Stimulated activated CD4-positive, alpha-beta T cell treated with anti-CD3 and anti-CD28 coated beads, Interleukin-1b, Interleukin-23, amount 100 ng/mL, for 48 hours (primary cell): ENCODE measurements around the gene PRM3.

ENCODE experiments used
- DNase-seq: peaks from one replicate; pipeline ENCODE4 v3.0.0-alpha.2; 2020

Gene PRM3

DNA sequence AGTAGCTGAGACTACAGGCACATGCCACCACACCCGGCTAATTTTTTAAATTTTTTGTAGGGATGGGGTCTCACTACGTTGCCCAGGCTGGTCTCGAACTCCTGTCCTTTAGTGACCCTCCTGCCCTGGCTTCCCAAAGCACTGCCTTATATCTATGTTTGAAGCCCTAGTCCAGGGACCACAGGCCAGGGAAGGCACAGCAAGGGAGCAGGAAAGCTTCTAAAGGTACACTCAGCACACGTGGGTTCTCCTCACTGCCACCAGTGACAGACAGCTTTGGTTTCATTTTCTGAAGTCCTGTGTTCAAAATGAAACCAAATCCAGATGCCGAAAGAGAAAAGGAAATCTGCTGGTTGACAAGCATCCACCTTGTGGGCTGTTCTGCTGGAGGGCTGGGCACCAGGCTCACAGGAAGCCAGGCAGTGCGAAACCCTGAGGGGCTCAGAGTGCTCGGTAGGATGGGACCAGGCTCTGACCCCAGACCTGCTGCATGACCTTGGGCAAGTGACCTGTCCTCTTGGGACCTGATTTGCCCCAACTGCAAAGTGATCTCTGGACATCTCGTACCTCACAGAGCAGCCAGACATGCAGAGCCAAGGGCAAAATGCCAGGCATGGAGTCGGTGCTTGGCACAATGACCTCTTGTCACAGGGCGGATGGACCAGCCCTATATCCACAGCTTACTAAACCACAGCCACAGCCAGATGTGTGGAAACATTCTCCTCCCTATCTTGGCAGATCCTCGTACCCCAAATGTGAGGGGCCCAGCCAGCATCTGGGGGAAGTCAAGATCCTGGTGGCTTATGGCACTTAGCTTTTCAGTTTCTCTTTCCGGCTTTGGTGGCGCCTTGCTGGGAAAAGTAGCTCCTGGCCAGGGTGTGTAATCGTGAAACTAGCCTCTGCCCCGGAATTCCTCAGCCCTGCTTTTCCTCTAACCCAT, 14.6 kb downstream of the PRM3 start:
- DNase-seq = no peak

DNA sequence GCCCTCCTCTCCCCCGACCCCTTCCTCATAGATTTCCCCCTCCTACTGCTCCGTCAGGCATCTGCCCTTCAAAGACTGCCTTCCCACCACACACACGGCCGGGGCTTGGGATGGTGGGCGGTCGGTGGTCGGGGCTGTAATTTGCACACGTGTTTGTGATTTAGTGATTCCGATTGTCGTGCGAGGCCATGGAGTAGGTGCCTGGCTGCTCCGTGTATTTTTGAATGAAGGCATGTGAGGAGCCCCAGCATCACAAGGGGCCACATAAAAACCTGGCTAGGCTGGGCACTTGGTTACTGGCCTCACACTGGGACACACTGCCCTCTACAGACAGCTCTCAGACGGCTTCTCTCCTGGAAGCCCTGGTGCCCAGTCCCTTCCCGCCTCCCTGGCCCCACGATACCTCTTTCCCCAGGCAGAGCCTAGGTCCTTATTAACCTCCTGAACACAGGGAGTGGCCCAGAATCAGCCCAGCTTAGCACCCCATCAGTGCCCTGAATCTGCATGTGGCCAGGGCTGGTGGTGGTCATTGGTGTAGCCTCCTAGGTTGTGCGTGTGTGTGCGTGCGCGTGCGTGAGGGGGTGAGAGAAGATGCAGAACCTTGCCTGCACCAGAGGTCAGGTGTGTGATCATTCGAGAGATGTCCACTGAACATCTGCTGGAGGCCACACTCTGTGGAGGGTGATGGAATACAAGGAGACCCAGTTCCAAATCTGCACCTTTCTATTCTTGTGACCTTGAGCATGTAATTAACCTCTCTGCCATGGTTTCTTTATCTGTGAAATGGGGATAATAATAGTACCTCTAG, 16.1 kb downstream of the PRM3 start:
- peak; percentile 65 for DNase-seq

DNA sequence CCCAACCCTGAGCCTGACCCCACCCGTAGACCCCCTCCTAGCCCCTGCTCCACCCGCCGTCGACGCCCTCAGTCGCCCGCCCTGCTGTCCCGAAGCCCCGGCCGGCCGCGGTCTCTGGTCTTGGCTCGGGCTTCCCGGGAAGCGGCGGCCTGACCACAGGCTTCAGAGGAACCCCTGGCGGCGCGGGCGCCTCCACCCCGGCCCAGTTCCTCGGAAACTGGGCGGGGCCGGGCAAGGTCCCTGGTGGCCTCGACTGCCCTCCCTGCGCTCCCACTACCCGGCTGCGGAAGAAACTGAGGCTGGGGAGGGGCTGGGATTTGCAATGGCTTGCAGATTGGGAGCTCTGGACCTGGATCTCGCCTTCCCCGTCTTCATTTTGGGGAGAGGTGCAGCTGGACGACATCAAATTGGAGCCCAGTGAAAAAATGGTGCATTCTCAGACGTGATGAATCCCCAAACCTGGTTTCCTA, 16.7 kb downstream of the PRM3 start:
- DNase-seq = peak; percentile 61

DNA sequence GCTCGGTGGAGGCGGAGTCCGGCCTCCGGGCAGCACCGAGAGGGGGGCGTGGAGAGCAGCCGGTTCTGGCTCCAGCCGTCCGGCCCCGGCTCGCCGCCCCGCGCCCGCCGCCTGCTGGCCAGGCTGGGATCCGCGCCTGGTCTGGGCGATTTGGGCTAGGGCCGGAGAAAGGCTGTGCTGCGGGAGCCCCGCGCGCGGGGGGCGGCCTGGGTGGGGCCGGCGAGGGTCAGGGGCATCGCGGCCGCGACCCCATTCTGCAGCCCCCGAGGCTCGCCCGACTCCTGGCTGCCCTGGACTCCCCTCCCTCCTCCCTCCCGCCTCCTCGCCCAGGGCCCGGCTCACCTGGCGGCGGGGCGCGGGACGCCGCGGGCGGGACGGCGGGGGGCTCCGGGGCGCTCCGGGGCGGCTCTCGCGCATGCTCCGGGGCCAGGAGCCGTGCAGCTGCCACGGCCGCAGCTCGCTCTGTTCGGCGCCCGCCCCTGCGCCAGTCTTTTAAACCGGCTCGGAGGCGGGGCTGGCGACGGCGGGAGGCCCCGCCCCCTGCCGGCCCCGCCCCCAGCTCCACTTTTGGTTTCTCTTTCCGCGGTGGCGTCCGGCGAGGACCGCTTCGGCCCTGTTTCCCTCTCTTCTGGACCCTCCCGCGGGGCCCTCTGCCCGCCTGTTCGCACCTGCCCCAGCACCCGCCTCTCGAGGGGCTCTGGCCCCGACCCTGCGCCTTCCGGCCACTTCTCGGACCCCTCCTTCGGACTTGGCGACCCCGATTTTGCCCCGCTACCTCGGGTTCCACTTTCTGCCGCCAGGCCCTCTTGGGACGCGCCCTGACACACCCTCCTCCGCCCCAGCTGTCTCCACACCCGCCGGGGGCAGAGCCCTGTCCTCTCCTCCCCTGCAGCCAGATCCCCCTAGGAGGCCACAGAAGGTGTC, 17.4 kb downstream of the PRM3 start, which contains the start of gene SOCS1:
SOCS1 (minus strand) TSS at position 468 of the 924 bp plus-strand sequence. CDS start 726 bp downstream, outside the sequence.
- DNase-seq = peak; percentile 88

- DNase-seq = peak; percentile 62
Measured at GRCh38 chr16:11254913-11255736, 18.3 kb downstream of the PRM3 start.

DNA sequence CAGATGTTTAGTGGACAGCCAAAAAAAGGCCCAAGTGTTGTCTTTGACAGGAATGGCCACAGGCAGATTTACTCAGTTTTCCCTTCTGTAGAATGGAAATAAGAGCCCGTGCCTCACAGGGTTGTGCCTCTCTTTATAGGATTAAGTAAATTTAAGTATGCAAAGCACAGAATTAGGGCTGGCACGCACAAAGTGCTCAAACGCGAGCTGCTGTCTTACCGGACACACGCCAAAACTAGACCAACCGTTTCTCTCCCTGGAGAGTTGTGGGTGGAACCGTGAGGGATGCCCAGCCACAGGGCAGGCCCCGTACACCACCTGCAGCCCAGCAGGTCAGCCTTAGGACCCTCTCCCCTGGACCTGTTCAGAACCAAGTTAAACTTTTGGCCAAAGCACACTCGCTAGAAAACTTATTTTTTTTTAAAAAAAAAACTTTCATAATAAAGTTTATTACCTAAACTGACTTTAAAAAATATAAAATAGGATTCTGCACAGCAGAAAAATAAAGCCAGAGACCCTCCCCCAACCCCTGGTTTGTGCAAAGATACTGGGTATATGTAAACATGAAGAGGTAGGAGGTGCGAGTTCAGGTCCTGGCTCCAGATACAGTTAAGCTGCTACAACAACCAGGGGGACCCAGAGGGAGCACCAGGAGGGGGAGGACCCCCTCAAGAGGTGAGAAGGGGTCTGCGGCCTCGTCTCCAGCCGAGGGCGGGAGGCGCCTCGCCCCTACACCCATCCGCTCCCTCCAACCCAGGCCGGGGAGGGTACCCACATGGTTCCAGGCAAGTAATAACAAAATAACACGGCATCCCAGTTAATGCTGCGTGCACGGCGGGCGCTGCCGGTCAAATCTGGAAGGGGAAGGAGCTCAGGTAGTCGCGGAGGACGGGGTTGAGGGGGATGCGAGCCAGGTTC, 19.2 kb downstream of the PRM3 start:
- DNase-seq = no peak

GRCh38 chr16:11253009-11253994, 20.1 kb downstream of the PRM3 start:
- peak; percentile 56 for DNase-seq

- peak; percentile 59 for DNase-seq
Measured at GRCh38 chr16:11252482-11252931, 20.9 kb downstream of the PRM3 start.

DNA sequence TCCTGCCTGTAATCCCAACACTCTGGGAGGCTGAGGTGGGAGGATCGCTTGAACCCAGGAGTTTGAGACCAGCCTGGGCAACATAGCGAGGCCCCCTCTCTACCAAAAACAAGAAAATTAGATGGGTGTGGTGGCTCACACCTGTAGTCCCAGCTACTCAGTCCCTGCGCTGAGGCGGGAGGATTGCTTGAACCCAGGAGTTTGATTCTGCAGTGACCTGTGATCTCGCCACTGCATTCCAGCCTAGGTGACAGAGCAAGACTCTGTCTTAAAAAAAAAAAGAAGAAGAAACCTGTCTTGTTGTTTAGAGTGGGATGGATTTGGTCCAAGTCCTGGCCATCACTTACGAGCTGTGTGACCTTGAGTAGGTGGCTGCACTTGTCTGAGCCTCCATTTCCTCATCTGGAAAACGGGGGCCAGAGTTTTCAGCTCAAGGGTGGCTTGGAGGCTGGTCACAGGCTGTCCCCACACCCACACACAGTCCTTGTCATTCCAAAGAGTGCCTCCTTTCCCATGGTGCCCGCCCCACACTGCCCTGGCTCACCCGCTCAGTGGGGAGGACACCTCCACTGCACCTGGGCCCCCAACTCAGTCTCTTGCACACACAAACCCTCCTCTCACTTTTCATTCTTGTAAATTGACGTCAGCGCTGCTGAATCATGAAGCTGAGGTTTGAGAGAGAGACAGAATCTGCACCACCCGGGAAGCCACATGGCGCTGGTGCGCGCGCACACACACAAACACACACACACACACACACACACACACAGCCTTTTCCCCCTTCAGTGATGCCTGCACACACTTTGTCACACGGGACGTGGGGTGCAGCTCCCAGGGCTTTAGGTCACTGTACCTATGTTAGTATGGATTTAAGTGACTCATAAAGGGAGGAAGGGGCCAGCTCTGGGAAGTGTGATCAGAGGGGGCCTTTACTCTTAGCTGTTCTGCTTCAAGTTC, 21.6 kb downstream of the PRM3 start:
- DNase-seq = peak; percentile 90

GRCh38 chr16:11250786-11251524, 22.5 kb downstream of the PRM3 start:
- DNase-seq = no peak

- DNase-seq = no peak
Measured at GRCh38 chr16:11250091-11250785, 23.2 kb downstream of the PRM3 start.

- DNase-seq = no peak
Measured at GRCh38 chr16:11249233-11250061, 24.0 kb downstream of the PRM3 start.

GRCh38 chr16:11248133-11248532, 25.3 kb downstream of the PRM3 start:
- DNase-seq = peak; percentile 69

GRCh38 chr16:11245988-11246387, 27.4 kb downstream of the PRM3 start:
- DNase-seq = no peak

GRCh38 chr16:11245222-11245737, 28.1 kb downstream of the PRM3 start:
- no peak for DNase-seq
